Ovary (tissue), 9 donors: ENCODE measurements around the gene CYP2U1. TPM values are rescaled to one million over a fixed set of nuclear protein-coding genes. Genes with fewer than 3 reads are reported as not detected.
"Not testable (repeated sequence)": the region's sequence is repeated elsewhere in the genome, so short reads cannot be mapped to it uniquely, and the experiment has no call there.

ENCODE experiments used
- DNase-seq, 5 donors: peaks; one replicate each; pipeline ENCODE4 v3.0.0-alpha.2; 2019 to 2020
- H3K27ac ChIP-seq, 2 donors: fragments of 200-600 bp; one replicate each; pipeline versions ENCODE4 v1.5.1 to v1.8.0; 2019 to 2022
- H3K27me3 ChIP-seq: fragments of 200-600 bp; one replicate; pipeline ENCODE4 v1.8.0; 2022
- H3K36me3 ChIP-seq: fragments of 200-600 bp; sonication (generic); one replicate; pipeline ENCODE4 v1.5.1; 2019
- H3K4me1 ChIP-seq: one replicate; pipeline ENCODE4 v1.8.1; 2013; ENCODE audit warnings: mild to moderate bottlenecking, moderate library complexity; ENCODE audit not compliant: insufficient read depth
- H3K4me3 ChIP-seq: fragments of 200-600 bp; sonication (generic); one replicate; pipeline ENCODE4 v1.5.1; 2017
- H3K9me3 ChIP-seq, 2 donors: fragments of 200-600 bp in 1 of 2; sonication (generic) in 1 of 2; one replicate each; pipeline versions ENCODE4 v1.5.1 to v1.8.1; 2013 to 2019; ENCODE audit warnings: mild to moderate bottlenecking in 1 of 2, moderate library complexity in 1 of 2
- EP300 ChIP-seq: sonication (generic); formaldehyde crosslinking; IDR thresholded peaks from one replicate; pipeline ENCODE4 v1.6.1; 2017; ENCODE audit warnings: antibody characterized with exemption
- POLR2A ChIP-seq: fragments of 450-650 bp; IDR thresholded peaks from one replicate; pipeline ENCODE4 v1.6.1; 2017; ENCODE audit warnings: antibody characterized with exemption, mild to moderate bottlenecking, moderate library complexity
- WGBS, 3 donors: extraction: QIAGEN DNeasy Blood & Tissue Kit in 1 of 3; methylation state at CpG; one replicate each; pipeline versions ENCODE4 v1.1.5 to v1.1.7; 2013 to 2017; 5-methylcytosine and 5-hydroxymethylcytosine counted together
- intact Hi-C, 4 donors: fragments of 100-400 bp; cut with DNase I; formaldehyde crosslinking; loops; one replicate each; pipeline versions ENCODE4 v1.11.0 to v1.15.1; 2022 to 2023
- polyA plus RNA-seq, 2 donors: library from polyadenylated mRNA; stranded (reverse); fragments of 200-250 nt in 1 of 2; fragments of 350-450 nt in 1 of 2; fragmentation: Illumina TruSeq in 1 of 2; extraction: RNeasy Lipid Tissue Mini Kit (QIAGEN cat#74804) in 1 of 2; gene quantifications; one replicate each; pipeline ENCODE4 v1.2.3, GENCODE V29; 2013 to 2014
- total RNA-seq, 7 donors: library from RNA; depleted of rRNA in 2 of 7; stranded (reverse); fragments of >200 nt in 2 of 7; fragmentation: NEBNext Ultra II Directional in 3 of 7; extraction: Animal tissue kit (Norgen Biotek cat#: 25700) in 3 of 7; gene quantifications; one replicate each; pipeline versions ENCODE4 v1.1.0 to v1.2.4, GENCODE V29; 2016 to 2023
- TF ChIP-seq, protein P1 (sequence below), 3 donors: fragments of 450-650 bp in 2 of 3; fragments of 200-600 bp in 1 of 3; IDR thresholded peaks; one replicate each; pipeline versions ENCODE4 v1.5.1 to v1.8.0; 2016 to 2022; ENCODE audit warnings: antibody characterized with exemption in 3 of 3, mild to moderate bottlenecking in 1 of 3
- donor health status: DM: no; HTN: no; CAD: no; lungs with moderate emphysema.
- donor health status: DM: no; HTN: no; CAD: no.
- donor health status: Bipolar disorder and iron deficiency.
- donor health status: DM: yes; HTN: yes; CAD: no.
- donor health status: DM: no; HTN: no; CAD: no.
- donor health status: DM: yes; HTN: yes; CAD: no.

CYP2U1 gene
- total and polyA plus RNA-seq, 9 donors = 7.2 to 19.7 (median 11.9) TPM

DNA sequence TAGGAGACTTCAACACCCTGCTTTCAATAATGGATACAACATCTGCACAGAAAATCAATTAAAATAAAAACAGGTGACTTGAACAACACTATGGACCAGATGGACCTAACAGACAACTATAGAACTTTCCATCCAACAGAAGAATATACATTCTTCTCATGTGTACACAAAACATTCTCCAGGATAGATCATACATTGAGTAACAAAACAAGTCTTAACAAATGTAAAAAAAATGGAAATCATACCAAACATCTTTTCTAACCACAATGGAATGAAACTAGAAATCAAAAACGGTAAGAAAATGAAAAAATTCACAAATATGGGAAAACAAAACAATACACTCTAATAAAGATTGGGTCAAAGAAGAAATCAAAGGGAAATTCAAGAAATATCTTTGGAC, 24.7 kb downstream of the CYP2U1 start:
- WGBS, 3 donors = 73 to 74% (median 73%) methylated on average over 1 of the region's 1 CpG
- no peak overlapping the region for H3K4me3 ChIP-seq
- H3K4me1 ChIP-seq = no peaks in the 10 kb centered on the region
- H3K36me3 ChIP-seq = no peaks in the 10 kb centered on the region
- H3K9me3 ChIP-seq = no peaks in the 10 kb centered on the region
- no peak for DNase-seq
- H3K27me3 ChIP-seq = no peaks in the 10 kb centered on the region
- H3K27ac ChIP-seq = no peak overlapping the region
- TF ChIP-seq POLR2A (no peak), EP300 (no peak)
- TF ChIP-seq, protein P1, sequence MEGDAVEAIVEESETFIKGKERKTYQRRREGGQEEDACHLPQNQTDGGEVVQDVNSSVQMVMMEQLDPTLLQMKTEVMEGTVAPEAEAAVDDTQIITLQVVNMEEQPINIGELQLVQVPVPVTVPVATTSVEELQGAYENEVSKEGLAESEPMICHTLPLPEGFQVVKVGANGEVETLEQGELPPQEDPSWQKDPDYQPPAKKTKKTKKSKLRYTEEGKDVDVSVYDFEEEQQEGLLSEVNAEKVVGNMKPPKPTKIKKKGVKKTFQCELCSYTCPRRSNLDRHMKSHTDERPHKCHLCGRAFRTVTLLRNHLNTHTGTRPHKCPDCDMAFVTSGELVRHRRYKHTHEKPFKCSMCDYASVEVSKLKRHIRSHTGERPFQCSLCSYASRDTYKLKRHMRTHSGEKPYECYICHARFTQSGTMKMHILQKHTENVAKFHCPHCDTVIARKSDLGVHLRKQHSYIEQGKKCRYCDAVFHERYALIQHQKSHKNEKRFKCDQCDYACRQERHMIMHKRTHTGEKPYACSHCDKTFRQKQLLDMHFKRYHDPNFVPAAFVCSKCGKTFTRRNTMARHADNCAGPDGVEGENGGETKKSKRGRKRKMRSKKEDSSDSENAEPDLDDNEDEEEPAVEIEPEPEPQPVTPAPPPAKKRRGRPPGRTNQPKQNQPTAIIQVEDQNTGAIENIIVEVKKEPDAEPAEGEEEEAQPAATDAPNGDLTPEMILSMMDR (IDR thresholded peaks at IDR 0.05) = no peak
- intact Hi-C loops = no loop called here

- Histone ChIP-seq H3K27ac (no peak overlapping the region), H3K36me3 (no peaks in the 10 kb centered on the region), H3K4me3 (no peak overlapping the region), H3K4me1 (no peaks in the 10 kb centered on the region), H3K9me3 (no peaks in the 10 kb centered on the region), H3K27me3 (no peaks in the 10 kb centered on the region)
- TF ChIP-seq, protein P1 (IDR thresholded peaks at IDR 0.05) = no peak
- no peak for TF ChIP-seq EP300
- no peak for TF ChIP-seq POLR2A
- 56 to 80% (median 60%) methylated on average over 4 of the region's 4 CpGs for WGBS, 3 donors
- intact Hi-C loops = no loop called here
- DNase-seq = no peak
Measured at GRCh38 chr4:107966903-107967302, 35.6 kb downstream of the CYP2U1 start.

GRCh38 chr4:107967519-107967918, 36.2 kb downstream of the CYP2U1 start:
- not testable (repeated sequence) for H3K4me1 ChIP-seq

GRCh38 chr4:107967921-107968320, 36.6 kb downstream of the CYP2U1 start:
- WGBS, 3 donors = 89 to 96% (median 93%) methylated on average over 1 of the region's 1 CpG
- H3K27me3 ChIP-seq, H3K36me3 ChIP-seq, intact Hi-C loops, H3K9me3 ChIP-seq, H3K27ac ChIP-seq, DNase-seq, H3K4me1 ChIP-seq, H3K4me3 ChIP-seq: not testable (repeated sequence)

More at GRCh38 chr4:107967519-107967918, 36.2 kb downstream of the CYP2U1 start:
- intact Hi-C loops, DNase-seq, H3K27me3 ChIP-seq, H3K4me3 ChIP-seq, H3K27ac ChIP-seq, H3K36me3 ChIP-seq, H3K9me3 ChIP-seq: not testable (repeated sequence)

DNA sequence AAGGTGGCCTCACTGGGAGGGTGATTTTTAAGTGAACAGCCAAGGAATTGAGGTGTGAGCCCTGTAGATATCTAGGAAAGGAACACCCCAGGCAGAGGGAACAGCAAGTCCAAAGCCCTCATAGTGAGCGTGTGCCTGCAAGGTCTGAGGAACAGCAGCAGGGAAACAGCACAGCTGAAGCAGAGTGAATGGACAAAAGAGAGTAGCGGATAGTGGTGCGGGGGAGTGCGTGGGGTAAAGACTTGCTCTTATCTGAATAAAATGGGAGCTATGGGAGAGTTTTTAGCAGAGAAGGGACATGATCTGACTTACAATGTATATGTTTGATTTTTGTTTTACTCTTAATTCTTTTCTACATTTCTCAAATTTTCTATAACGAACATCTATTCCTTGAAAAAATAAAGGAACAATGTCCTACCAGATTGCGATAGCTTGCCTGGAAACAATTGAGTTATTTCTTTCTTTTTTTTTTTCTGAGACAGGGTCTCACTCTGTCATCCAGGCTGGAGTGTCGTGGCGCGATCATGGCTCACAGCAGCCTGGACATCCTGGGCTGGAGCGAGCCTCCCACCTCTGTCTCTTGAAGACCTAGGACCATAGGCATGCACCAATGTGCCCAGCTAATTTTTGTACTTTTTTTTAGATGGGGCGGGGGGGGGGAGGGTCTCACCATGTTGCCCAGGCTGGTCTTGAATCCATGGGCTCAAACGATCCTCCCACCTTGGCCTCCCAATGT, 38.9 kb downstream of the CYP2U1 start:
- Histone ChIP-seq H3K36me3 (no peaks in the 10 kb centered on the region), H3K4me1 (no peaks in the 10 kb centered on the region), H3K27me3 (no peaks in the 10 kb centered on the region), H3K9me3 (no peaks in the 10 kb centered on the region), H3K27ac (no peak overlapping the region), H3K4me3 (no peak overlapping the region)
- DNase-seq = no peak
- 78 to 82% (median 81%) methylated on average over 12 of the region's 12 CpGs for WGBS, 3 donors
- TF ChIP-seq POLR2A (no peak), EP300 (no peak)
- TF ChIP-seq, protein P1 (IDR thresholded peaks at IDR 0.05) = no peak
- intact Hi-C loops = no loop called here
